T-cell (primary cell): ENCODE measurements around the gene STX8. TPM values are rescaled to one million over a fixed set of nuclear protein-coding genes. Genes with fewer than 3 reads are reported as not detected.

Source experiments
- ATAC-seq, 4 experiments: fragments of 200-7000 bp in 3 of 4; fragments of 150-1000 bp in 1 of 4; cut with Tn5 transposase; replicated peaks in 1 of 4; 1 replicate in 3 of 4; 2 replicates in 1 of 4; pipeline ENCODE4 v1.10.0; 2021; ENCODE audit warnings: moderate library complexity in 3 of 4, mild to moderate bottlenecking in 2 of 4, moderate number of reproducible peaks in 1 of 4
- CTCF ChIA-PET, 2 donors: fragments of 300-600 bp; sonication (Branson Sonifier 250); formaldehyde crosslinking; loops; one replicate each; lab custom pipeline; 2022; ENCODE audit warnings: antibody characterized with exemption in 2 of 2; lab: Charles Lee
- POLR2A ChIA-PET, 2 donors: fragments of 300-600 bp; sonication (Branson Sonifier 250); formaldehyde crosslinking; loops; one replicate each; lab custom pipeline; 2022; ENCODE audit warnings: antibody characterized with exemption in 2 of 2; lab: Charles Lee
- DNase-seq, 35 experiments: peaks; one replicate each; pipeline versions ENCODE4 v3.0.0 to v3.0.0-alpha.2; 2013 to 2023
- H3K27ac ChIP-seq: one replicate; pipeline ENCODE4 v1.5.1; 2013; ENCODE audit warnings: low read length
- H3K27me3 ChIP-seq, 2 experiments: replicated peaks in 1 of 2; 1 replicate in 1 of 2; 2 replicates in 1 of 2; pipeline versions ENCODE4 v1.6.1 to v1.7.0; 2013; ENCODE audit warnings: low read length in 1 of 2, mixed read lengths in 1 of 2; ENCODE audit not compliant: control insufficient read depth in 2 of 2, insufficient read depth in 2 of 2; ENCODE audit errors: extremely low read depth in 1 of 2
- H3K36me3 ChIP-seq, 2 donors: 1 replicate in 1 of 2; 2 replicates in 1 of 2; pipeline versions ENCODE4 v1.6.1 to v1.7.0; 2013; ENCODE audit warnings: low read length in 1 of 2; ENCODE audit not compliant: control insufficient read depth in 2 of 2, insufficient read depth in 1 of 2; ENCODE audit errors: extremely low read depth in 1 of 2
- H3K4me1 ChIP-seq, 2 experiments: 1 replicate in 1 of 2; 2 replicates in 1 of 2; pipeline versions ENCODE4 v1.6.1 to v1.7.0; 2013; ENCODE audit warnings: low read length in 2 of 2, mixed read lengths in 1 of 2; ENCODE audit not compliant: insufficient read depth in 2 of 2, control insufficient read depth in 1 of 2; ENCODE audit errors: extremely low read depth in 1 of 2
- H3K4me3 ChIP-seq, 2 donors: 1 replicate in 1 of 2; 2 replicates in 1 of 2; pipeline versions ENCODE4 v1.5.1 to v1.7.0; 2013; ENCODE audit warnings: mild to moderate bottlenecking in 2 of 2, low read length in 1 of 2, moderate library complexity in 1 of 2; ENCODE audit not compliant: control insufficient read depth in 1 of 2; ENCODE audit errors: extremely low read depth in 1 of 2
- H3K9me3 ChIP-seq: 2 replicates; pipeline ENCODE4 v1.7.0; 2013
- H3K27ac Mint-ChIP-seq, 2 donors: one replicate each; pipeline ENCODE4 v1.8.0; 2020 to 2021; ENCODE audit warnings: mild to moderate bottlenecking in 2 of 2, mixed read lengths in 2 of 2
- H3K27me3 Mint-ChIP-seq, 2 donors: one replicate each; pipeline ENCODE4 v1.8.0; 2021 to 2022; ENCODE audit warnings: mixed read lengths in 2 of 2
- H3K36me3 Mint-ChIP-seq: one replicate; pipeline ENCODE4 v1.8.0; 2021; ENCODE audit warnings: mixed read lengths
- H3K4me1 Mint-ChIP-seq, 3 donors: one replicate each; pipeline ENCODE4 v1.8.0; 2020 to 2022; ENCODE audit warnings: mixed read lengths in 3 of 3, mild to moderate bottlenecking in 1 of 3
- H3K4me3 Mint-ChIP-seq, 3 donors: one replicate each; pipeline ENCODE4 v1.8.0; 2020 to 2022; ENCODE audit warnings: mild to moderate bottlenecking in 3 of 3, mixed read lengths in 3 of 3, moderate library complexity in 3 of 3
- H3K9me3 Mint-ChIP-seq, 3 donors: one replicate each; pipeline ENCODE4 v1.8.0; 2020 to 2022; ENCODE audit warnings: mixed read lengths in 3 of 3
- WGBS: methylation state at CpG from one replicate; pipeline ENCODE4 v1.1.5; 2013; ENCODE audit warnings: missing lambda C conversion rate; ENCODE audit not compliant: insufficient coverage; 5-methylcytosine and 5-hydroxymethylcytosine counted together
- total RNA-seq, 35 experiments: library from RNA in 6 of 35; stranded (reverse) in 6 of 35; fragments of 120-200 nt in 1 of 35; gene quantifications; one replicate each; pipeline versions ENCODE4 v1.2.1 to v1.2.4 and lab custom pipeline; 2013 to 2026

The STX8 gene
- total RNA-seq, 5 donors from 2014 or later (not counting 1 experiment from before 2014, with no cell fraction given): 34.1 to 65.2 (median 57.8) TPM

DNA sequence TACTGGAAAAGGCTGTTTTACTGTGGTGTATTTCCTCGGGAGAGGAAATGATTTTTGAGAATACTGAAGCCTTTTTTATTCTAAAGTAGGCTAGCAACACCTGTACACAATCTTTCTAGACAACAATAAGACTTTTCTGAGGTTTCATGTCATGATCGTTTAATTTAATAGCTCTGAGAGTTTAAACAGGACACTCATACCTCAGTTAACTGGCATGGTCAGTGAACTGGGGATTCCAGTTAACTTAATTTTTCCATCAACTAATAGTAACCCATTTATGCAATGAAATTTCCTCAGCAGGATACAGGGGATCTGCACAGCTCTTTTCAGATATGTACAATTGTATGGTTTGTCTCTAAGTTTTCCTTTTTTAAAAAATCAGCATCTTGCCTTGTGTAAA is 291.7 kb downstream of the STX8 start:
- H3K4me3 Mint-ChIP-seq: no peak overlapping the region
- H3K4me3 ChIP-seq: no peak overlapping the region
- no peaks in the 10 kb centered on the region for H3K27me3 ChIP-seq
- POLR2A ChIA-PET: no interaction called here
- no peak overlapping the region for H3K27ac ChIP-seq
- H3K4me1 Mint-ChIP-seq: peaks cover under 1 to 1% (median under 1%) of the 10 kb centered on the region in 3 donors
- no peak for DNase-seq
- H3K27me3 Mint-ChIP-seq: no peaks in the 10 kb centered on the region
- H3K36me3 ChIP-seq: no peaks in the 10 kb centered on the region
- peaks cover 23% of the 10 kb centered on the region for H3K36me3 Mint-ChIP-seq
- no CpG with 5 or more reads among the region's 2 CpGs for WGBS
- CTCF ChIA-PET: no interaction called here
- no peaks in the 10 kb centered on the region for H3K4me1 ChIP-seq
- H3K9me3 ChIP-seq: no peaks in the 10 kb centered on the region
- no peak for ATAC-seq
- no peak overlapping the region for H3K27ac Mint-ChIP-seq
- no peaks in the 10 kb centered on the region for H3K9me3 Mint-ChIP-seq

- Histone ChIP-seq H3K27ac (no peak overlapping the region), H3K4me1 (no peaks in the 10 kb centered on the region), H3K9me3 (no peaks in the 10 kb centered on the region), H3K27me3 (no peaks in the 10 kb centered on the region), H3K36me3 (no peaks in the 10 kb centered on the region), H3K4me3 (no peak overlapping the region)
- no peak for DNase-seq
- no peak overlapping the region for H3K4me3 Mint-ChIP-seq
- peaks cover 4 to 7% (median 4%) of the 10 kb centered on the region in 3 donors for H3K4me1 Mint-ChIP-seq
- H3K27ac Mint-ChIP-seq: no peak overlapping the region
- ChIA-PET CTCF (no interaction called here), POLR2A (no interaction called here)
- no peaks in the 10 kb centered on the region for H3K9me3 Mint-ChIP-seq
- peaks cover 35% of the 10 kb centered on the region for H3K36me3 Mint-ChIP-seq
- WGBS: 98% methylated on average over 6 of the region's 8 CpGs
- no peaks in the 10 kb centered on the region for H3K27me3 Mint-ChIP-seq
- ATAC-seq: no peak
These were observed 295.7 kb downstream of the STX8 start for GRCh38 chr17:9279893-9280292.

- ChIA-PET CTCF (interaction anchor here in 1 of 2 donors (0.7 kb wide), 1 partner anchor 37 kb away, joined by 3 read pairs; no protein-coding TSS in a partner anchor), POLR2A (no interaction called here)
- Mint-ChIP-seq H3K4me3 (no peak overlapping the region), H3K4me1 (peaks cover 11 to 19% (median 15%) of the 10 kb centered on the region in 3 donors), H3K27me3 (no peaks in the 10 kb centered on the region), H3K9me3 (no peaks in the 10 kb centered on the region), H3K27ac (peak overlapping the region in 1 of 2 donors; percentile 41), H3K36me3 (peaks cover 31% of the 10 kb centered on the region)
- Histone ChIP-seq H3K27me3 (no peaks in the 10 kb centered on the region), H3K4me3 (no peak overlapping the region), H3K36me3 (no peaks in the 10 kb centered on the region), H3K4me1 (peaks cover 0 to 11% of the 10 kb centered on the region in 2 experiments), H3K27ac (no peak overlapping the region), H3K9me3 (no peaks in the 10 kb centered on the region)
- no peak for DNase-seq
- no peak for ATAC-seq
- 96% methylated on average over 5 of the region's 9 CpGs for WGBS
These were observed 300.6 kb downstream of the STX8 start for GRCh38 chr17:9274973-9275372.

DNA sequence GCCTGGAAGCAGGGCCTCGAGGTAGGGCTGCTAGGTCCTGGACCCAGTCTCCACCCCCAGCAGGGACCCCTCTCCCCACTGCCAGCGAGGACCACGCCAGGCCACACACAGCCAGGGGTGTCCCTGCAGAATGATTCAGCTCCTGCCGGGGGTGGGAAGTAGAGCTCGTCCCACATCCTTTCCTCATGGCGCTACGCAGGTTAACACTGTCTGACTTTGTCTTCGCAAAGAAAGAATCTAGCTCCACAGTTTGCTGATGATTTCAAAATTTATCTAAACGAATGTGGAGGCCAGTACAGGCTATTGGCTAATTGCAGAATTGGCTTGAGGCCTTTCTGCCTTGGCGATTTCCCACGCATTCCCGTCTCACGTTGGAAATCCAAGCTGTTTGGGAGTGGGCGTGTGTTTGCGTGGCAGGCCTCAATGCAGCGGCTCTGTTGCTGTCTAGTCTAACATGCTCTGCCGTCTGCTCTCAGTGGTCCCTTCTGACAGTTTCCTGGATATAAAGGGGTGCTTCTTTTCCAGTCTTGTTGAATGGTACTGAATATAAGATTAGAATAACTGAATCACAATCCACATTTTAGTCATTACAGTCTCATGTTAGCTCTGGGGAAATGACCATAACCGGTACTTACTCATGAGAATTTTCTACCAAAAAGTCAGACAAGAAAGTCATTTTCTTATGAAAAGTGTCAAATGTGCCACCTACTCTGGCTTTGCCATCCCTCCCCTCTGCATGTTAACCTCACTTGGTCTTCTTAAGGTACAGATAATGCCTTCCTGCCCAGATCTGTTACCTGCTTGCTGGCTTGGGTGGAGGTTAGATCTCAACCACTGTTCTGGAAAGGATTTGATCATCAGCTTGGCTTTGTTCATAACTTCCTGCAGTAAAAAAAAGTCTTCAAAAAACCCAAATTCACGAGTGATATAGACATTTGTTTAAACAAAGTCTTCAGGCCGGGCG is 301.9 kb downstream of the STX8 start:
- H3K27ac Mint-ChIP-seq: peak overlapping the region in 1 of 2 donors; percentile 65
- Histone ChIP-seq H3K9me3 (no peaks in the 10 kb centered on the region), H3K27ac (no peak overlapping the region), H3K36me3 (no peaks in the 10 kb centered on the region), H3K27me3 (no peaks in the 10 kb centered on the region), H3K4me1 (peaks cover 0 to 11% of the 10 kb centered on the region in 2 experiments), H3K4me3 (no peak overlapping the region)
- WGBS: 69% methylated on average over 14 of the region's 21 CpGs
- DNase-seq: no peak
- no peak overlapping the region for H3K4me3 Mint-ChIP-seq
- peak in 2 of 4 experiments; percentile 36 to 57 for ATAC-seq
- H3K36me3 Mint-ChIP-seq: peaks cover 31% of the 10 kb centered on the region
- ChIA-PET POLR2A (no interaction called here), CTCF (no interaction called here)
- H3K27me3 Mint-ChIP-seq: no peaks in the 10 kb centered on the region
- peaks cover 11 to 19% (median 15%) of the 10 kb centered on the region in 3 donors for H3K4me1 Mint-ChIP-seq
- H3K9me3 Mint-ChIP-seq: no peaks in the 10 kb centered on the region

GRCh38 chr17:9272501-9273200 is 303.0 kb downstream of the STX8 start:
- CTCF ChIA-PET: interaction anchor here in 1 of 2 donors (0.5 kb wide), 1 partner anchor 282 kb away, joined by 4 read pairs; no protein-coding TSS in a partner anchor
- Mint-ChIP-seq H3K9me3 (no peaks in the 10 kb centered on the region), H3K4me3 (no peak overlapping the region), H3K36me3 (peaks cover 31% of the 10 kb centered on the region), H3K4me1 (peaks cover 11 to 19% (median 15%) of the 10 kb centered on the region in 3 donors), H3K27me3 (no peaks in the 10 kb centered on the region), H3K27ac (no peak overlapping the region)
- Histone ChIP-seq H3K9me3 (no peaks in the 10 kb centered on the region), H3K27me3 (no peaks in the 10 kb centered on the region), H3K27ac (no peak overlapping the region), H3K4me1 (peaks cover 0 to 11% of the 10 kb centered on the region in 2 experiments), H3K4me3 (no peak overlapping the region), H3K36me3 (no peaks in the 10 kb centered on the region)
- POLR2A ChIA-PET: no interaction called here
- ATAC-seq (no peak), DNase-seq (no peak)
- 100% methylated on average over 2 of the region's 22 CpGs for WGBS

GRCh38 chr17:9271989-9272388 is 303.6 kb downstream of the STX8 start:
- no peak overlapping the region for H3K27ac Mint-ChIP-seq
- ChIA-PET CTCF (interaction anchor here in 1 of 2 donors (0.5 kb wide), 1 partner anchor 283 kb away, joined by 4 read pairs; no protein-coding TSS in a partner anchor), POLR2A (no interaction called here)
- ATAC-seq: no peak
- peaks cover 11 to 19% (median 15%) of the 10 kb centered on the region in 3 donors for H3K4me1 Mint-ChIP-seq
- H3K27ac ChIP-seq: no peak overlapping the region
- H3K9me3 ChIP-seq: no peaks in the 10 kb centered on the region
- H3K4me3 Mint-ChIP-seq: no peak overlapping the region
- WGBS: 100% methylated on average over 3 of the region's 8 CpGs
- H3K4me1 ChIP-seq: peaks cover 0 to 11% of the 10 kb centered on the region in 2 experiments
- no peaks in the 10 kb centered on the region for H3K27me3 ChIP-seq
- H3K27me3 Mint-ChIP-seq: no peaks in the 10 kb centered on the region
- H3K36me3 ChIP-seq: no peaks in the 10 kb centered on the region
- no peak overlapping the region for H3K4me3 ChIP-seq
- no peak for DNase-seq
- H3K9me3 Mint-ChIP-seq: no peaks in the 10 kb centered on the region
- peaks cover 29% of the 10 kb centered on the region for H3K36me3 Mint-ChIP-seq
